Ishikawa (cell line): Measurements from ENCODE around the gene TOP2A.

Experiments
- FOXM1 ChIP-seq: IDR thresholded peaks from 2 replicates; pipeline ENCODE4 v1.6.1; 2012; ENCODE audit warnings: low read depth, borderline replicate concordance
- TAF1 ChIP-seq: IDR thresholded peaks from 2 replicates; pipeline ENCODE4 v1.6.1; 2012; ENCODE audit warnings: low read depth, mild to moderate bottlenecking
- ZBTB7A ChIP-seq: IDR thresholded peaks from 2 replicates; pipeline ENCODE4 v1.6.1; 2012; ENCODE audit warnings: low read depth
- TF ChIP-seq, protein P1 (sequence below): IDR thresholded peaks from 2 replicates; pipeline ENCODE4 v1.6.1; 2012; ENCODE audit warnings: low read depth, mild to moderate bottlenecking

DNA sequence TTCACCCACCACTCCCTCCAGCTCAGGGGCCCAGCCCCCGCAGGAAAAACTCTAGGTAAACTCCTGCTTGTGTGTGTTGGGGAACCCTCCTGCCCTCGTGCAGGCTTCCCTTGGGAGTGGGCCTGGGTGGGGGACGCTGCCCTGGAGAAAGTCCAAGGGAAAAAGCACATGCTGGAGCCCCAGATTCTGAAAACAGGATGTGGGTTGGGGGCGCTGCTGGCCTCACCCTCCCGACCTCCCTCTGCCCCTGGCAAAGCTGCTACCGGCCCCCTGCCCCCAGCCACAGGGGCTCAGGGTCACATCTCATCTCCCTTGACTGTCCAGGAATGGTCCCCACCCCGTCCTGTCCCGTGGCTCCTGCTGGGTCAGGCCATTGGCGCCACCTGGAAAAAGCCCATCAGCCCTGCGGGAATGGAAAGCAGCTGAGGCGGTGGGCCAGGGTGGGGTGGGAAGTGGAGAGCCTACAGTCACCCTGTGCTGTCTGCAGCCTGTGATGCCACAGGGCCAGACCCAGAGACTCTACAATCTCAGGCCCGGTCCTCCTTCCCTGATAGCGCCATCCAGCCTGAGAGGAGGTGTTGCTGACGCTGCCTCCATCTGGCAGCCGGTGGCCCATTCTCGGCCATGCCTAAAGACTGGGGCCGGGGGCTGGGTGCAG, 50.7 kb downstream of the TOP2A start:
- TF ChIP-seq ZBTB7A: no peak
- TF ChIP-seq FOXM1: no peak
- TF ChIP-seq TAF1: no peak
- TF ChIP-seq, protein P1, sequence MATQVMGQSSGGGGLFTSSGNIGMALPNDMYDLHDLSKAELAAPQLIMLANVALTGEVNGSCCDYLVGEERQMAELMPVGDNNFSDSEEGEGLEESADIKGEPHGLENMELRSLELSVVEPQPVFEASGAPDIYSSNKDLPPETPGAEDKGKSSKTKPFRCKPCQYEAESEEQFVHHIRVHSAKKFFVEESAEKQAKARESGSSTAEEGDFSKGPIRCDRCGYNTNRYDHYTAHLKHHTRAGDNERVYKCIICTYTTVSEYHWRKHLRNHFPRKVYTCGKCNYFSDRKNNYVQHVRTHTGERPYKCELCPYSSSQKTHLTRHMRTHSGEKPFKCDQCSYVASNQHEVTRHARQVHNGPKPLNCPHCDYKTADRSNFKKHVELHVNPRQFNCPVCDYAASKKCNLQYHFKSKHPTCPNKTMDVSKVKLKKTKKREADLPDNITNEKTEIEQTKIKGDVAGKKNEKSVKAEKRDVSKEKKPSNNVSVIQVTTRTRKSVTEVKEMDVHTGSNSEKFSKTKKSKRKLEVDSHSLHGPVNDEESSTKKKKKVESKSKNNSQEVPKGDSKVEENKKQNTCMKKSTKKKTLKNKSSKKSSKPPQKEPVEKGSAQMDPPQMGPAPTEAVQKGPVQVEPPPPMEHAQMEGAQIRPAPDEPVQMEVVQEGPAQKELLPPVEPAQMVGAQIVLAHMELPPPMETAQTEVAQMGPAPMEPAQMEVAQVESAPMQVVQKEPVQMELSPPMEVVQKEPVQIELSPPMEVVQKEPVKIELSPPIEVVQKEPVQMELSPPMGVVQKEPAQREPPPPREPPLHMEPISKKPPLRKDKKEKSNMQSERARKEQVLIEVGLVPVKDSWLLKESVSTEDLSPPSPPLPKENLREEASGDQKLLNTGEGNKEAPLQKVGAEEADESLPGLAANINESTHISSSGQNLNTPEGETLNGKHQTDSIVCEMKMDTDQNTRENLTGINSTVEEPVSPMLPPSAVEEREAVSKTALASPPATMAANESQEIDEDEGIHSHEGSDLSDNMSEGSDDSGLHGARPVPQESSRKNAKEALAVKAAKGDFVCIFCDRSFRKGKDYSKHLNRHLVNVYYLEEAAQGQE: no peak
